ENCODE results near the gene PERM1.

Gene PERM1

GRCh38 chr1:930633-931138 is 51.2 kb downstream of the PERM1 start:
- no peak for DNase-seq

- no peak for DNase-seq
Measured at GRCh38 chr1:929712-930632, 51.9 kb downstream of the PERM1 start.

- no peak for DNase-seq
Measured at GRCh38 chr1:928825-929661, 52.9 kb downstream of the PERM1 start.

GRCh38 chr1:927748-928147 is 54.1 kb downstream of the PERM1 start:
- DNase-seq: no peak

GRCh38 chr1:927234-927633 is 54.7 kb downstream of the PERM1 start:
- no peak for DNase-seq

- DNase-seq: no peak
Measured at GRCh38 chr1:925561-926421, 56.1 kb downstream of the PERM1 start.

Measured in activated CD4-positive, alpha-beta T cell treated with anti-CD3 and anti-CD28 coated beads, Interleukin-2, amount 50 U/mL, for 1 hour (primary cell).